Inflammatory macrophage treated with lipopolysaccharide for 4 hours (primary cell): Measurements from ENCODE around the gene STRIP2.
A peak's percentile ranks its signal among the peaks of the same experiment; 100 is the strongest.
"Not testable (repeated sequence)": the region's sequence is repeated elsewhere in the genome, so short reads cannot be mapped to it uniquely, and the experiment has no call there.

Source experiments
- DNase-seq: peaks from one replicate; pipeline ENCODE4 v3.0.0-alpha.2; 2020

Gene STRIP2, protein sequence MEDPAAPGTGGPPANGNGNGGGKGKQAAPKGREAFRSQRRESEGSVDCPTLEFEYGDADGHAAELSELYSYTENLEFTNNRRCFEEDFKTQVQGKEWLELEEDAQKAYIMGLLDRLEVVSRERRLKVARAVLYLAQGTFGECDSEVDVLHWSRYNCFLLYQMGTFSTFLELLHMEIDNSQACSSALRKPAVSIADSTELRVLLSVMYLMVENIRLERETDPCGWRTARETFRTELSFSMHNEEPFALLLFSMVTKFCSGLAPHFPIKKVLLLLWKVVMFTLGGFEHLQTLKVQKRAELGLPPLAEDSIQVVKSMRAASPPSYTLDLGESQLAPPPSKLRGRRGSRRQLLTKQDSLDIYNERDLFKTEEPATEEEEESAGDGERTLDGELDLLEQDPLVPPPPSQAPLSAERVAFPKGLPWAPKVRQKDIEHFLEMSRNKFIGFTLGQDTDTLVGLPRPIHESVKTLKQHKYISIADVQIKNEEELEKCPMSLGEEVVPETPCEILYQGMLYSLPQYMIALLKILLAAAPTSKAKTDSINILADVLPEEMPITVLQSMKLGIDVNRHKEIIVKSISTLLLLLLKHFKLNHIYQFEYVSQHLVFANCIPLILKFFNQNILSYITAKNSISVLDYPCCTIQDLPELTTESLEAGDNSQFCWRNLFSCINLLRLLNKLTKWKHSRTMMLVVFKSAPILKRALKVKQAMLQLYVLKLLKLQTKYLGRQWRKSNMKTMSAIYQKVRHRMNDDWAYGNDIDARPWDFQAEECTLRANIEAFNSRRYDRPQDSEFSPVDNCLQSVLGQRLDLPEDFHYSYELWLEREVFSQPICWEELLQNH

DNA sequence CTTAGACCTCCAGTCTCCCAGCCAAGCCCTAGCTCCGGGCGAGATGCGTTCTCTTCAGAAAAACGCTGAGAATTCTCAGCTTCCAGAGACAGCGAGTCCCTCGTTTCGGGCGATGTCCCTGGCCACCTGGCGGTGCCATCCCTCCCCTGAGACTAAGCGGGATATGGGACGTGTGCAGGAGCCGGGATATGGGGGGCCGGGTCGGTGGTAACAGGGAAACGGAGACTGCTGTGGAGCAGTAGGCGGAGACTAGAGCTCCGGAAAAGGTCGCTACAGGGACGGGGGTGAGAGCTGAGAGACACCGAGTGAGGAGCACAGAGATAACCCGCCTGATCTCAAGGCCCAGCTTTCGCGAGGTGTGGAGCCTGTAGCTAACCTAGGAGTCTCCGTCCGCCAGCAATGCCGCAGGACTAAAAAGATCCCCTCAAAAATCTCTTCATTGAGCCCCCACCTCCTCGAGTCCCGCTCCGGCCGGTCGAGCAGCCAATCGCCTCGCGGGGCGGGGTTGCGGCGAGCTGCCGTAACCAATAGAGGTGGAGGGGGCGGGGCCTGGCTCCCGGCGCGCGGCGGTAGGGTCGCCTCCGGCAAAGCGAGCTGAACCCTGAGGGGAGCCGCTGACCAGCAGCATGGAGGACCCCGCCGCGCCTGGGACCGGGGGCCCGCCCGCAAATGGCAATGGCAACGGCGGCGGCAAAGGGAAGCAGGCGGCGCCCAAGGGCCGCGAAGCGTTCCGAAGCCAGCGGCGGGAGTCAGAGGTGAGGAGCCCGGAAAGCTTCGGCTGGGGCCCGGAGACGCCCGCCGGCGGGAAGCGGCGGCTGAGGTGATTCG lies at the start of gene STRIP2:
Gene STRIP2, plus strand, starts transcription at position 586 of the 828 bp plus-strand sequence. Its CDS starts 41 bp downstream, at position 627.
- peak; percentile 81 for DNase-seq

DNA sequence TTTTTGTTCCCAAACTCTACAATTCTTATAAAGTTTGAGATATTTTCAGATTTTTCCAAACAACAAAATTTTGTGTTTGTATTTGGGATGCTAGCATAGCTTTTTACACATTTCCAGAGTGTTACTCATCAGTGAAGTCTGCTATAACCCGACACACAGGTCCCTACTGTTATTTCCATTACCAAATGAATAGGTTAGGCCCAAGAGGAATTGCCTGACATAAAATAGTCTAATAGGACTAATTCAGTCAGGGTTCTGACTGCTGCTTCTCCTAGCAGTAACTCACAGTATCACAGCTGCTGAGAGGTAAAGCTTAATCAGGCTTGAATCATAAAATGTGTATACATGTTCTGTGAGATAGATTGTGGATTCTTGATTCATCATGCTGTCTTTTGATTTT lies 49.1 kb upstream of the STRIP2 start:
- DNase-seq: no peak

DNA sequence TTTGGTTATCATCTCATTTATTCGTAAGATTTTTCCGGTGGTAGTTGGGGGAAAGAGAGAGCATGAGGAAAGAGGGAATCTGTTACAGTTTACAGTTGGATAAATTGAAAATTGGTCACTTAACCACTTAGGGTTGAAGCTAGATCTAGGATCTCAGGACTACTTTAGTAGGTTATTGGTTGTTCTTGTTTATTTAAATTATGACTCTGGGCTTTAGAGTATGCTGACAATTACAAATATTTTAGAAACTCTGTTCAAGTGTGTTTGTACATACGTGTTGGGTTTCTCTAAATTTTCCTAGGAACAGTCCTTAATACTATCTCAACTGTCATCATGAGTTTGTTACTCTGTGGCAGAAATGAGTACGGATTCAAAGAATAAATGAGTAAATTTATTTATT lies 48.6 kb upstream of the STRIP2 start:
- no peak for DNase-seq

DNA sequence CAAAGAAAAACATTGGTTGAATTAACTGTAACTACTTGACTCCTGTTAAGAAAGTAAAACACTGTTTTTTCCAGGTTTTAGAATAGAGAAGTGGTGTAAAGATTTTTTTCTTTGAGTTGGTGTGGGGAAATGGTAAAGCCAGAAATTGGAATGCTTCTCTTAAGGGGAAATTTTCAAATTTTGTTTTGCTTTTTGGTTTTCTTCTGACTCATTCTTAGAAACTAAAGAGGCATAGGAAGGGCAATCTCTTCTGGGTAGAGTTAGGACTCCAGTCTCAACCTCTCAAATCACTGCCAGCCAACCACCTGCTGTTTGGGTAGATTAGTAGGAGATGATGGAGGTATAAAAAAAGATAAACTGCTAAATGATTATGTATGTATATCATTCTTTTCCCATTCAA lies 47.7 kb upstream of the STRIP2 start:
- DNase-seq: peak; percentile 6

DNA sequence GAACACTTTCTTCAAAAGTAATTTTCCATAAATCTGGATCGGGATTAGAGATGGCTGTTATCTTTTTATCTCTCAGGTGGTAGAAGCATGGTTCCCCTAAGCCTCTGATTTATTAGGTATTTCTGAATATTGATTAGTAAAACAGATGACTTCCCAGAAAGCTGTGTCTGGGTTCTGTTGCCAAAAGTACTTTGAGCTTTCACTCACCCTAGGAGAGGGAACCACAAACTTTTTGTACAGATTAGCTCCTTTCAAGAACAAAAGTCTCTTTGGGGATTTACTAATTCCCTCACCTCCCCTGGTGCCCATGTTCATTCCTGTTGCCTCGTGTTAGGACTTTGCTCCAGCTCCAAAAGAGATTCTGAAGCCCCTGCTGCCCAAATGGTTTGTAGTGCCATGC lies 46.7 kb upstream of the STRIP2 start:
- DNase-seq: no peak

DNA sequence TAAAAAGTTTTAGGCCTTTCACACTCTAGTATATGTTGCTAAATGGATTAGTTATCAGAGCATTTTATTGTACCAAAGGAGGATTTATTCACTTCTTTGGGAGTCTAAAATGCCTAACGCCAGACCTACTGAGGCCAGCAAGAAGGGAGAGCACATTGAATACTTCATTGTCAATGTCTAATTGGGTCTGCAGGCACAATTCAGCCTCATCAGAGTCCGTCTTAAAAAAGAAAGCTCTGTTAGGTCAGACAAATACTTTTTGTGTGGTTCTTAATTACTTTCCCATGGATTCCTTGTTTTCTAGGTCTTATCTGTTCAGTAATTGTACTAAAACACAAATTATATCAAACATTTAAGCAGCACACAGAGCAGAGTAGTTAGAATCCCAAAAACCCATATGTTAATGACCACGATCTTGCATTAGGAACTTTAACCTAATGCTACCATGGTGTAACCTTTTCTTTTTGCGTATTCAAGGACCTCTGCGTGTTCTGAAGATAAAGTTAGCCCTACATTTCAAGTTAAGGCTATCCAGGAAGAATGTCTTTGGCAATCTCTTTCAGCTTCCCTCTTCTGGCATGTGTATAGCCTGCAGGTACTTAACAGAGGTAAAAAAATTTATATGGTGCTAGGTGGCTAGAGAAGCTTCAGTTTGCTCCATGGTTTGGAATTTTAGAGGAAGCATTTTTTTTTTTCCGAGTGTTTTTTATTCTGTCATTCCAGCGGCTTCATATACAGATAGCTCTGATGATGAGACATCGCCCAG lies 45.7 kb upstream of the STRIP2 start:
- no peak for DNase-seq

DNA sequence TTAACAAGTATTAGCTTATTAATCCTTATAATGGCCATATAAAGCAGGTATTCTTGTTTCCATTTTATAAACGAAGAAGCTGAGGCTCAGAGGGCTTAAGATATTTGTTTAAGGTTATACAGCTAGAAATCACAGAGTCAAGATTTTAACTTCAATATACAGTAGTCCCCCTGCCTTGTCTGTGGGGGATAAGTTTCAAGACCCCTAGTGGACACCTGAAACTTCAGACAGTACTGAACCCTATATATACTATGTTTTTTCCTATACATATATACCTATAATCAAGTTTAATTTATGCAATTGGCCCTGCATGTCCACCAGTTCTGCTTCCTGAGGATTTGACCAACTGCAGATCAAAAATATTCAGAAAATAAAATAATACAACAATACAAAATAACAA lies 44.4 kb upstream of the STRIP2 start:
- no peak for DNase-seq

DNA sequence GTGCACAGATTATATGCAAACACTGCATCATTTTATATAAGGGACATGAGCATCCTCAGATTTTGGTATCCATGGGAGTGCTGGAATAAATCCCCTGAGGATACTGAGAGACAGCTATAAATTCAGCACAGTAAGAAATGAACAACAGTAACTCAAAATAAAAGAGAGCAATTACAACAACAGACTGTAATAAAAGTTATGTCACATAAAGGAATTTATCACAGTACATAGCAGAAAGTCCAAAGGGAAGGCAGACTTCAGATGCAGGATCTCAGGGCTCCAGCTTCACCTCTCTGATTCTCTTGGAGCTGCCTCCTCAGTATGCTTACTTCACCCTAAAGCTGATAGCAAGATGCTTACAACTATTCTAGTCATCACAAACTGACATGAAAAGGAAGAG lies 43.9 kb upstream of the STRIP2 start:
- DNase-seq: no peak

DNA sequence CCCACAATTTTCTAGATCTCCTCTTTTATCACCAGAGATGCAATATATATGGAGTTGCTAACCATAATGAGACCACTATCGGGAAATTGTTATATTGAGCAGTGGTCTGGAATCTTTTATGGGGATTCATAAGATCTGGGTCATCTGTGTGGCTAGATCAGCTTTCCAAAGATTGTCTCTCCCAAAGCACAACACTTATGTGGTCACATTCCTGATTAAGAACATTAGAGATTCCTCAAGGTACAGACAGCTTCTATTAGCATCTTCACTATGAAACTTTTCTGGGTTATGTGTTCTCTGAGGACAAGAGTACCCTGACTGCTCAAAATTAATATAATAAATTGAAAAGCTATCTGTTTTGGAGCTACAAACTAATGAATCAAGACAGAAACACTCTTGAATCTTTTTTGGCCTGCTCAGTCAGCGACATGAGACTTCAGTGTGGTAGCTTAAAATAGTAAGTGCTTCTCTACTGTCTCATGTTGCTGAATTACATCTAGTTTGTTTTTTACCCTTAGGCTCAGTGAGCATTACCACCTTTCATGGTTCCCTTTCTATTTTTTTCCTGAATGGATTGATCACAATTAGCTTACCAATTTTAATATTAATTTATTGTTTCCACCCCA lies 42.6 kb upstream of the STRIP2 start:
- no peak for DNase-seq

DNA sequence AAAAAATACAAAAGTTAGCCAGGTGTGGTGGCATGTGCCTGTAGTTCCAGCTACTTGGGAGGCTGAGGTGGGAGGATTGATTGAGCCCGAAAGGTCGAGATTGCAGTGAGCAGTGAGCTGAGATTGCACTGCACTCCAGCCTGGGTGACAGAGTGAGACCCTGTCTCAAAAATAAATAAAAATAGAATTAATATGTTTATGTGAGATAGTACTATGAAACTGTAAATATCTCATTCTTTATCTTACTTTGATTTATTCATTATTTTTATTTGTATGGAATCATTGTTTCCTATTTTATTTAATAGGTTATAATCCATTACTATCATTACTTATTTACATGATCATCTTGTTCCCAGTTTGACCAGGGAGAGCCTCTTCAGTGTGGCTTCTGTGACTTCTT lies 41.0 kb upstream of the STRIP2 start:
- no peak for DNase-seq

DNA sequence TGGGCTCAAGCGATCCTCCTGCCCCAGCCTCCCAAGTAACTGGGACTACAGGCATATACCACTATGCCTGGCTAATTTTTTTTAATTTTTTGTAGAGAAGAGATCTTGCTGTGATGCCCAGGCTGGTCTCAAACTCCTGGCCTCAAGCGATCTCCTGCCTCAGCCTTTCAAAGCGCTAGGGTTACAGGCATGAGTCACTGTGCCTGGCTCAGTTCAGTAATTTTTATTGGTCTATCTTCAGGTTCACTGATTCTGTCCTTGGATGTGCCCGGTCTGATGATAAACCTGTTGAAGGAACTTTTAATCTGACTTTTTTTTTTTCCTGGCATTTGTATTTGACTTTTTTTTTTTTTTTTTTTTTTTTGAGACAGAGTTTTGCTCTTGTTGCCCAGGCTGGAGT lies 40.1 kb upstream of the STRIP2 start:
- DNase-seq: no peak

DNA sequence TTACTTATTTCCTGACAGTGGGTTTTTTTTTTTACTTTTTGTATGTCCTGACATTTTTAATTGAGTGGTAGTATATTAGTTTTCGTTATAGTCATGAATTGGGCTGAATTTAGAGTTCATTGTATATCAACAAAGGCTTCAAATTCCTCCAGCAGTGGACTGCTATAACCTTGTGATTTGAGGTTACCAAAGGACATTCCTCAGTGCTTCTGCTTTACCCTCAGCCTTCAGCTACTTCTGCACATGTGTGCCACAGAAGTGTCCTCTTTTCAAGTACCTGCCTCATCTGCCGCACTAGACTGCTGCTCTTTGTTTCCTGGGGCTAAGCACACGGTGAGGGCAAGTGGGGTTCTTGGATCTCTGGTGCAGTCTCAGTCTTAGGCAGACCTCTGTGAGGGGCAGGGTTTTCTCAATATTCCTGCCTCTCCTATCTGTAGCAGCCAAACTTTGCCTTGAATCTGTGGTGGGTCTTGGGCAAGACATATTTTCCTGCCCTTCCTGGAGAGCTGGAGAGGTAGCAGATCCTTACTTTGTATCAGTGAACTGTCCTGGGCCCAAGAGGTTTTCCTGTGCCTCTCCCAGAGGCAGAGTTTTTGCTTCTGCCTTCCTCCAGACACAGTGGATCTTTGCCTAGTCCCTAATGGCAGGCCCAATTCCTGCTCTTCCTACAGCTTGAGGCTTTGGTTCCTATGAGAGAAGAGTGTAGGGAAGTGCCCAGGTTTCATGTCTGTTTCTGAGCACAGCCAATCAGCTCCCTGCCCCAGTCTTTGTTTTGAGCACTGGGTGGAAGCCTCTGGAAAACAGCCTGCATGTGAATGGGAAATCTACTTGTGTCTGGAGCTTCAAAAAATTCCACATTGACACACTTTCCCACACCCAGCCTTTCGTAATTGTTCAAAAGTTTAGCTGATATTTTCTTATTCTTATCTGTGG lies 39.0 kb upstream of the STRIP2 start:
- no peak for DNase-seq

DNA sequence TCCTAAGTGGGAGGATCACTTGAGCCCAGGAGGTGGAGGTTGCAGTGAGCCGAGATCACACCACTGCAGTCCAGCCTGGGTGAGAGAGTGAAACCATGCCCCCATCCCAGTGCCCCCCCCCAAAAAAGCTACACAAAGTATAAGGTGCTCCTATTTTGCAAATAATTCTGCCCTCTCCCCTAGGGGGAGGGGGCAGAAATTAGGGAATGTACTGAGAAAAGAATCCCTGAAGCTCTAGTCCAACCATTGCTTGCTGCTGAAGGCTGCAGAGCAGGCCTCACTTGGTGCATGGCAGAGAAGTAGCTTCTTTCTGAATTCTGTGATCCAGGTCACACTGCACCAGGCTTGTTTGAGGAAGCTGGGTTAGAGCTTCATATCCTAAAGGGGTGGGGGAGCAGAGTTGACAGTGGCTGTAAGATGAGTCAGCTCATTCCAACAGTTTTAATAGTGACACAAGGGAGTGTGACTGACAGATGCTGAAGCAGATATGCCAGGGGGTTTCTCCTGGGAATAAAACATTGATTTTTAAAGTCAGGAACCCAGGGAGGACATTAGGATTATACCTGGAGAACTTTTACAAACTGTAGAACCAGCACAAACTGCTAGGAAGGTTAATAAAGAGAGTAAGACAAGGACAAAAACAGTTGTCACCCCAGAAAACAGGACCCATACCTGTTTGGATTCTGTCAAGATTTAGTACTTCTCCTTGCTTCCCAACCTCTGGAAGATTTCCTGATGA lies 32.8 kb upstream of the STRIP2 start:
- DNase-seq: peak; percentile 47

DNA sequence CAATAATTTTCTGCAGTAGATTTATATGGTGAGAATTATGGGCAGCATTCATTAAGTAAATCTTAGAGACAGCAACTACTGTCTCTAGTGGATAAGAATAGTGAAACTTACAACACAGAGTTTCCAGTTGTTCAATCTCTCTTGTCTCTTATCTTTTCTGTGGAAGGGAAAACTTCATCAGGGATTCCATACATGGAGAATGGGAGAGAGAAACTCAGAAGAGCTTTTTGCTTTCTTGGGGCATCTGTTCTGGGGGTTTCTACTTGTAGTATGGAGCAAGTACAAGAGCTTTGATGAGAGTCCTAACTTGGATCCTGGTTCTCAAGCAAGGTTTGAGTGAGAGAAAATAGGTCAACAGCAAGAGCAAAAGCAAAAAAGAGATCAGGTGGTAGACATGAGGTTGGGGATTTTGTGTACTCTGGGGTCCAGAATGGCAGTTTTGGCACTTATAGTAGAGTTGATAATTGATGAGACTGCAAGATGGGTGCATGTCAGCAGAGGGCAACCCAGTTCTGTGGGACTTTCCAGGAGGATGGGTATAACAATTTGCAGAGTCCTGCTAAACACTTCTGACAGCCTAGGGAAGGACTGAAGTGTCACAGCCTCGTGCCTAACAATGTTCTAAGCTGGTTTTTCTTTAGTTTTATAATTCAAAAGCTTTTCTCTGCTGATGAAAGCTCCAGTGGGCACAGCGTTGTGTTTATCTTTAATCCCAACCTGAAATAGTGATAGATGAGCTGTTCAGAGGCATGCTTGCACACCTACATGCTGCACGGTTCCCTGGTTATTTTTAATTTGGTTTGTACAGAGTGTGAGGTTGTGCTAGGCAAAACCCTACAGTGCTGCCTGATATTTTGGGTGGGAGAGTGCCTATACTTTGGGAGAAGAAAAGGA lies 32.0 kb upstream of the STRIP2 start:
- no peak for DNase-seq

DNA sequence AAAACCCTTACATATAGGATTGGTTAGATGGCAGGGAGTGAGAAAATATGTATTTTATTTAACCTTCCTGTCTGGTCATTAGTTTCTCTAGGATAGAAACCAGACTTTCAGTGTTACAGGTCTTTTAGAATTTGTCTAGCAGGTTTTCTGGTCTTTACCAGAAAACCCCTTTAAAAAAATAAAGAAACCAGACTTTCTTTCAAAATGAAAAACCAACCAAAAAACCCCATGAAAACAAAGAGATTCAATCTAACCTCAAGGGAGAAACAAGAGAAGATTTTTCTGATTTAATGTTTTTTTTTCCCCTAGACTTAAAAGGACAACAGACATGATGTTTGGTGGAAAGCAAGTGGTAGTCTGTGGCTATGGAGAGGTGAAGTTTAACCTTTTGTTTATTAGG lies 28.7 kb upstream of the STRIP2 start:
- DNase-seq: no peak

DNA sequence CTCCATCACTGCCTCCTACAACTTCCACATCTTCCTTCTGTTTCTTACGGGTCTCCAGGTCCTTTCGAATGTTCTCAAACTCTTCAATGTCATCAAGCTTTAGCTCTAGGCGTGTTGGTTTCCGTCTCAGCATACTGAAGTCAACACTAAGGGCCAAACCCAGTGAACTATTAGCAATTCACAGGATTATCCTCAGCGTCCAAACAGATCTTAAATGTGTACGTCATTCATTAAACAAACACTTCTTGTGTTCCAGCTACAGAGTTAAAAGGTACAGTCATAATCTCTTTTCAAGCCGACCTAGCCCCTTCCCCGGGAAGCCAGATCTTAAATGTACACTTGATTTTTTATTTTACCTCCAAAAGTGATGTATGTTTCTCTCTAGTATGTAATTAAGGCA lies 24.0 kb upstream of the STRIP2 start:
- DNase-seq: not testable (repeated sequence)

DNA sequence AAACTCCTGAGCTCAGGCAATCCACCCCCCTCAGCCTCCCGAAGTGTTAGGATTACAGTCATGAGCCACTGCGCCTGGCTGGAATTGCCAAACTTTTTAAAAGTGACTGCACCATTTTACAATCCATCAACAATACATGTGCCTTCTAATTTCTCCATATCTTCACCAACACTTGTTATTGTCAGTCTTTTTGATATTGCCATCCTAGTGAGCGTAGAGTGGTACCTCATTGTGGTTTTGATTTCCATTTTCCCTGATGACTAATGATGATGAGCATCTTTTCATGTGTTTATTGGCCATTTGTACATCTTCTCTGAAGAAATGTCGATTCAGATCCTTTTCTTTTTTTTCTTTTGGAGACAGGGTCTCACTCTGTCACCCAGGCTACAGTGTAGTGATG lies 21.7 kb upstream of the STRIP2 start:
- no peak for DNase-seq

DNA sequence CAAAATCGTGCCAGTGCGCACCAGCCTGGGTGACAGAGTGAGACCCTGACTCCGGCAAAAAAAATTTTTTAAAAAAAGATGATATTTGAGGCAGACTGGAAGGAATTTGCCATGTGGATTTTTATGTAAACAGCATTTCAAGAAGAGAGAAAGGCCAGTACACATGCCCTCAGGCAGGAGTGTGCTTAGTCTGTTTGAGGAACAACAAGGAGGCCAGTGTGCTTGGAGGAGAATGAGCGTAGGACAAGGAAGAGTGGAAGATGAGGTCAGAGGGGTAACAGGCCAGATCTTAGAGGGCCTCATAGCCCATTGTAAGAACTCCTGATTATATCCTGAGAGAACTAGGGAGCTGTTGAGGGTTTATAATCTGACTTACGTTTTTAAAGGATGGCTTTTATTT lies 17.2 kb upstream of the STRIP2 start:
- DNase-seq: no peak

DNA sequence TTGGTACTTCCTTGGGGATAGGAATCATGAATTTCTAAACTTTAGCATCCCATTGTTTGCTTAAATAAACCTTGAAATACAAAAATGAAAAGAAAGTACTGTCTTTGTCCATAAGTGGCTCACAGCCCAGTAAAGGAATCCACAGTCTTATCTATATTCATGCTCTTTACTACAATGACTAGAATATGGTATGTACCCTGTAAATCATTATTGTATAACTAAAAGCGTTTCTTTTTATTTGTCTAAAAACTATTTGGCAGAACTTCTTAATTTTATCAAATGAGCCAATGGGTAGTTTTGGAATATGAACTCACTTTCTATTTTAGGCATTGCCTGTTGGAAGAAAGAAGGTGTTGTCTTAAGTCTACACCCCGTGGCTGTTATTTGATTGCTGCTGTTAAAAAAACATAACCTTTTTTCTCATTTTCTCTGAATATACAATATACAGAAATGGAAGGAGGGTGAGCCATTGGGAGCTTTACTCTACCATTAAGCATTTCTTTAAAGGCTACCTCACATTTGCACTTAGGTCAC lies 12.4 kb upstream of the STRIP2 start:
- no peak for DNase-seq
